Fibroblast of lung (primary cell): ENCODE results near the gene TMEM259.

Experiments
- EZH2 ChIP-seq: IDR thresholded peaks from 2 replicates; pipeline ENCODE4 v1.5.1; 2012; ENCODE audit warnings: low read length, control low read depth, mild to moderate bottlenecking; ENCODE audit errors: missing control alignments
- TF ChIP-seq, protein P1 (sequence below), 2 donors: IDR thresholded peaks in 1 of 2; conservative IDR thresholded peaks in 1 of 2; 1 replicate in 1 of 2; 2 replicates in 1 of 2; pipeline ENCODE4 v1.5.1; 2011 to 2012; ENCODE audit warnings: low read length in 2 of 2, control low read depth in 1 of 2, inconsistent platforms in 1 of 2, low read depth in 1 of 2, mild to moderate bottlenecking in 1 of 2

DNA sequence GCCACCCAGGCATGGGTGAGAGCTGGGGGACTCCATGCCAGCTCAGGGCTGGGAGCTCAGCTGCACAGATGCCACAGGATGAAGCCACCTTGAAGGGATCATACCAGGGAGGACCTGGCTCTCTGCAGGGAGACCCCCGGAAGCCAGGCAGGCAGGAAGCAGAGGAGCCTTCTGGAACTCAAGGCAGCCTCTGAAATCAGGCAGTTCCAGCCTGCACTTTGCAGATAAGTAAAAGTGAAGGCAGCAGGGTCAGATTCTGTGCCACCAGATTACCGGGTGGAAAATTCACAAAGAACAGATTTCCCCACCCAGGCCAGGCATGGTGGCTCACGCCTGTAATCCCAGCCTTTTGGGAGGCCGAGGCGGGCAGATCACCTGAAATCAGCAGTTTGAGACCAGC, 2.5 kb downstream of the TMEM259 start:
- TF ChIP-seq, protein P1, sequence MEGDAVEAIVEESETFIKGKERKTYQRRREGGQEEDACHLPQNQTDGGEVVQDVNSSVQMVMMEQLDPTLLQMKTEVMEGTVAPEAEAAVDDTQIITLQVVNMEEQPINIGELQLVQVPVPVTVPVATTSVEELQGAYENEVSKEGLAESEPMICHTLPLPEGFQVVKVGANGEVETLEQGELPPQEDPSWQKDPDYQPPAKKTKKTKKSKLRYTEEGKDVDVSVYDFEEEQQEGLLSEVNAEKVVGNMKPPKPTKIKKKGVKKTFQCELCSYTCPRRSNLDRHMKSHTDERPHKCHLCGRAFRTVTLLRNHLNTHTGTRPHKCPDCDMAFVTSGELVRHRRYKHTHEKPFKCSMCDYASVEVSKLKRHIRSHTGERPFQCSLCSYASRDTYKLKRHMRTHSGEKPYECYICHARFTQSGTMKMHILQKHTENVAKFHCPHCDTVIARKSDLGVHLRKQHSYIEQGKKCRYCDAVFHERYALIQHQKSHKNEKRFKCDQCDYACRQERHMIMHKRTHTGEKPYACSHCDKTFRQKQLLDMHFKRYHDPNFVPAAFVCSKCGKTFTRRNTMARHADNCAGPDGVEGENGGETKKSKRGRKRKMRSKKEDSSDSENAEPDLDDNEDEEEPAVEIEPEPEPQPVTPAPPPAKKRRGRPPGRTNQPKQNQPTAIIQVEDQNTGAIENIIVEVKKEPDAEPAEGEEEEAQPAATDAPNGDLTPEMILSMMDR (conservative IDR thresholded peaks at IDR 0.05 in 1 of 2, IDR thresholded peaks at IDR 0.05 in 1 of 2; ENCODE audit: low read depth in 1 of 2, low read length in 2 of 2), result no peak
- TF ChIP-seq EZH2, result no peak
